Stimulated activated naive CD4-positive, alpha-beta T cell (primary cell): ENCODE data around the gene CDH19.
"Not testable (repeated sequence)": the region's sequence is repeated elsewhere in the genome, so short reads cannot be mapped to it uniquely, and the experiment has no call there.

ENCODE experiments used
- DNase-seq, 6 experiments: peaks; one replicate each; lab custom pipeline; 2025; lab: John Stamatoyannopoulos, UW

The CDH19 gene

GRCh38 chr18:66562279-66562678 lies 41.6 kb downstream of the CDH19 start:
- DNase-seq: no peak

- no peak for DNase-seq
Observed at GRCh38 chr18:66560094-66560493, 43.8 kb downstream of the CDH19 start.

- DNase-seq: no peak
Observed at GRCh38 chr18:66558773-66559172, 45.1 kb downstream of the CDH19 start.

GRCh38 chr18:66557091-66557490 lies 46.8 kb downstream of the CDH19 start:
- DNase-seq: no peak

GRCh38 chr18:66555585-66555984 lies 48.3 kb downstream of the CDH19 start:
- DNase-seq: no peak

- no peak for DNase-seq
Observed at GRCh38 chr18:66553824-66554223, 50.1 kb downstream of the CDH19 start.

GRCh38 chr18:66550366-66550765 lies 53.5 kb downstream of the CDH19 start:
- DNase-seq: no peak

GRCh38 chr18:66548747-66549146 lies 55.1 kb downstream of the CDH19 start:
- no peak for DNase-seq

GRCh38 chr18:66534110-66534509 lies 69.8 kb downstream of the CDH19 start:
- no peak for DNase-seq

GRCh38 chr18:66533693-66534092 lies 70.2 kb downstream of the CDH19 start:
- no peak for DNase-seq

GRCh38 chr18:66523219-66523991 lies 80.5 kb downstream of the CDH19 start:
- no peak for DNase-seq

GRCh38 chr18:66513996-66514395 lies 89.9 kb downstream of the CDH19 start:
- DNase-seq: no peak

- no peak for DNase-seq
Observed at GRCh38 chr18:66511792-66512191, 92.1 kb downstream of the CDH19 start.

GRCh38 chr18:66511289-66511688 lies 92.6 kb downstream of the CDH19 start:
- DNase-seq: no peak

- DNase-seq: no peak
Observed at GRCh38 chr18:66510357-66511045, 93.4 kb downstream of the CDH19 start.

- DNase-seq: no peak
Observed at GRCh38 chr18:66508937-66509336, 95.0 kb downstream of the CDH19 start.

- no peak for DNase-seq
Observed at GRCh38 chr18:66506178-66506577, 97.7 kb downstream of the CDH19 start.

GRCh38 chr18:66497351-66497750 lies 106.5 kb downstream of the CDH19 start:
- no peak for DNase-seq

- DNase-seq: no peak
Observed at GRCh38 chr18:66495844-66496243, 108.0 kb downstream of the CDH19 start.

GRCh38 chr18:66473882-66474281 lies 130.0 kb downstream of the CDH19 start:
- DNase-seq: no peak

- not testable (repeated sequence) for DNase-seq
Observed at GRCh38 chr18:66466184-66466583, 137.7 kb downstream of the CDH19 start.

GRCh38 chr18:66461344-66461743 lies 142.5 kb downstream of the CDH19 start:
- DNase-seq: no peak

GRCh38 chr18:66457245-66457644 lies 146.6 kb downstream of the CDH19 start:
- DNase-seq: no peak
